Stimulated activated CD8-positive, alpha-beta memory T cell treated with anti-CD3 and anti-CD28 coated beads, Interleukin-12 subunit alpha, Interleukin-12 subunit beta, amount 100 ng/mL, for 1 hour (primary cell): Measurements from ENCODE around the gene TMEM89.
A peak's percentile ranks its signal among the peaks of the same experiment; 100 is the strongest.

Source experiments
- DNase-seq: peaks from one replicate; pipeline ENCODE4 v3.0.0-alpha.2; 2020; ENCODE audit warnings: low read depth

TMEM89 gene

DNA sequence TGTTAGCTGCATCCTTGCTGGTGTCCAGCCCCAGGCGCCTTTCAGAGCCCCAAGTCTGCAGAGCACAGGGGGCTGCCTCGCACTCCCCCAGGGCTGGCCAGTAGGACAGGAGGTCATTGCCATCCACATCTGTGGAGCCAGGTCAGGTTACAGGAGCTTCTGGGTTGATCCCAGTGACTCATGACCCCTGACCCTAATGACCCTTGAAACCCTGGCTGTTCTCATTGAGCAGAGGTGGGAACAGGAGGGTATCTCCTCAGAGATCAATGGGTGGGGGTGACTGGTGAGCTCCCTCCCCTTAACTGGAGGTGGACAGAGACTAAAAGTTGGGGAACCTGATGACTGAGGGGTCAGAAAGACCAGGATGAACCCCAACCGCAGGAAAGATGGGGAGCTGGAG, 19.8 kb upstream of the TMEM89 start:
- no peak for DNase-seq

GRCh38 chr3:48639944-48640606, 18.5 kb upstream of the TMEM89 start:
- DNase-seq, result no peak

- no peak for DNase-seq
Observed at GRCh38 chr3:48637305-48637704, 15.7 kb upstream of the TMEM89 start.

GRCh38 chr3:48636149-48636655, 14.6 kb upstream of the TMEM89 start:
- no peak for DNase-seq

DNA sequence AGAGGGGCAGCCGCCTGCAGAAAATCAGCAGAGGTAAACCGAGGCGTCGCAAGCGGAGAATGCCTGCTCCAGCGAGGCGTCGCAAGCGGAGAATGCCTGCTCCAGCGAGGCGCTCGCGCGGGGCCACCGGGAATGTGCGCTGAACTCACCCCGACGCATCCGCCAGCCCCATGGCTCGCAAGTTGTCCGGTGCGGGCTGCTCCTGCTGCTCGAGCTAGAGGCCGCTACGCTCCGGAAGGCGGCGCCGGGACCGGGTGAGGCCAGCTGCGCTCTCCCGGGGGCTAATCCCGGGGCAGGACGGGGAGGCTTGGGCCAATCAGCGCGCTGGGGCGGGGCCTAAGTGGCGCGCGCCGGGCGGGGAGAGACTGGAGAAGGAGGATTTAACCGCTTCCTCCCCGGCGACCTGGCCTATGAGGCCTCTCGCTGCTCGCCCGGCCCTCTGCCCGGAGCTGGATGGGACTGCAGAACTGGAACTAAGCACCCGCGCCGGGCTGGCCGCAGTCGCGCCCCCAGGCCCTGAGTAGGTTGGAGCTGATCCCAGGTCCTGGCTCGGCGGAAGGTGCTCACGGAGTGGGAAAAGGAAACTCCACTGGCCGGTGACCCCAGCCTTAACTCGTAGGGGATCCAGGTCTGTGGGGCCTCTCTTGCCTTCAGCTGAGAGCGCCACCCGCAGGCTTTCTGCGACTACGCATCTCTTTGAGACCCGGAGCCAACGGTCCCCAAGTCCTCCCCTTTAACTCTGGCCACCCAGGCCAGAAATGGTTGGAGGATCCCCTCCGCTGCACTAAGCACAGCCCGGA, 13.9 kb upstream of the TMEM89 start, which contains the start of gene SLC26A6:
Gene SLC26A6 (minus strand): TSS at position 240 of the 800 bp plus-strand sequence. CDS start 68 bp downstream, at position 172.
- DNase-seq, result peak; percentile 87

DNA sequence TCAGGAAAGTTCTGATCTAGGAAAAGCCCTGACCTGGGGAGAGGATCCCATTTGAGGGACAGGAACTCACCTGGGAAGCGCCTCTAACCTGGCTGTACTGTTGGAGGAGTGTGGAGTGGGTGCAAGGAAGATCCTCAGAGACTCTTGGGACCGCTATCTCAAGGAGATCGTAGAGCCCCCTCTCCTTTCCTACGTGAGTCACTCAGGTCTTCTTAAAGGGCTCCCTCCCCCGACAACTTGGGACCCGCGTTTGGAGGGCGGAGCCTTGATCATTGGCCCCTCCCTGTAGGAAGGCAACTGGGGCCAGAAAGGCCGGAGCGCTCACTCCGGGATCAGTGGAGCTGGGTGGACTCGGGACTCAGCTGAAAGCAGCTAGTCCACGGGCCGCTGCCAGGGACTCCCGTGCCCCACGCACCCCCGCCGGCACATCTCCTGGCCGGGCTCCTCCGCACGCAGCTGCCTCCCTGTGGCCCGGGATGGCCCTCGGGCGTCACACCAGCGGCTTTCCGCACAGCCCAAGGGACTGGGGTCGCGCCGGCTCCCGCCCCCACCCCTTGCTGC, 13.2 kb upstream of the TMEM89 start:
- no peak for DNase-seq

- DNase-seq, result no peak
Observed at GRCh38 chr3:48633743-48634142, 12.2 kb upstream of the TMEM89 start.

DNA sequence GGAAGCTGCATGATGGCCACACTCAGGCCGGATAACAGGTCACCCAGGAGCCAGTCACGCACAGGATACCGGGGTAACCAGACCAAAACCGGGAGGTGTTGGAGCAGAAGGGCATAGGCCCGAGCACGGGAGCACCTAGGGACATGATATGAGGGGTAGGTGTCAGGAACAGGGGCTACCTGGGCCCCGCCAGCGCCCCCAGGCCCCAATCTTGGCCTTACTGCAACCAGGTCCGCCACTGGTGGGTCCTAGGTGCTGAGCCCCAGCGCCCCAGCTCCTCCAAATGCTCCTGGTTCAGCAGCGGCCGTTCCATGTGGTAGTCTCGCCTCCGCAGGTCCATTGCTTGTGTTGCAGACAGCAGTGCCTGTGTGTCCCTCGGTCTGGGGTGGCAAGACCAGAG, 11.7 kb upstream of the TMEM89 start:
- no peak for DNase-seq

- no peak for DNase-seq
Observed at GRCh38 chr3:48631516-48632448, 10.2 kb upstream of the TMEM89 start.

DNA sequence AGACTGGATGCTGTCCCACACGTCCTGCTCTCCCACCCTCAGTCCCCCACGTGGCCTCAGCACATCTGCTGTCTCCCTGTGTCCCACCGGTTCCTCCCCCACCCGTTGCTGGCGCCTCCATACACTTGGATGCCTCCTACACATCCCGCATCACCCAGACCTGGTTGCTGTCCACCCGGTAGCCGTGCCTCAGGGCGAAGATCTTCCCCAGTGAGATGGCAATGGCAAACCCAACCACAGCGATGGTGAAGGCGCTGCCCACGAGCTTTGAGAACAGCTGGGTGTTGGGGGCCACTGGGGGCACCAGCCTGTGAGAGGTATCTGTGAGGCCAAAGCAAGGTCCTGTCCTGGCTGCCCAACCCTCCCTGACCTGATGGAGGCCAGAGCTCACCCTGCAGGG, 9.3 kb upstream of the TMEM89 start:
- no peak for DNase-seq

- no peak for DNase-seq
Observed at GRCh38 chr3:48630407-48630806, 8.8 kb upstream of the TMEM89 start.

- DNase-seq, result no peak
Observed at GRCh38 chr3:48629894-48630293, 8.3 kb upstream of the TMEM89 start.

- no peak for DNase-seq
Observed at GRCh38 chr3:48628277-48629017, 6.9 kb upstream of the TMEM89 start.

GRCh38 chr3:48625600-48625999, 4.0 kb upstream of the TMEM89 start:
- no peak for DNase-seq

DNA sequence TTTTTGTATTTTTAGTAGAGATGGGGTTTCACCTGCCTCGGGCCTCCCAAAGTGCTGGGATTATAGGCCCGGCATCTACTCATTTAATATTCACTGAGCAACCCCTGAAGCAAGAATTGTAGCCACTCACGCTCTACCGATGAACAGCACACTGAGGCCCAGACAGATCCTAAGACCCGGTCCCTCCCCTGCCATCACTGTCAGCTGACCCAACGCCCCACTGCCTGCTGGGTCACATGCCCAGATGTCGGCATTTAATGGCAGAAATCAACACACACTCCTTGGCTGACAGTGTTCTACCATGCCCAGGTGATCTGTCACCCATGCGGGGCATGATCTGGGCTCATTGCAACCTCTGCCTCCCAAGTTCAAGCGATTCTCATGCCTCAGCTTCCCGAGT, 3.2 kb upstream of the TMEM89 start:
- no peak for DNase-seq

DNA sequence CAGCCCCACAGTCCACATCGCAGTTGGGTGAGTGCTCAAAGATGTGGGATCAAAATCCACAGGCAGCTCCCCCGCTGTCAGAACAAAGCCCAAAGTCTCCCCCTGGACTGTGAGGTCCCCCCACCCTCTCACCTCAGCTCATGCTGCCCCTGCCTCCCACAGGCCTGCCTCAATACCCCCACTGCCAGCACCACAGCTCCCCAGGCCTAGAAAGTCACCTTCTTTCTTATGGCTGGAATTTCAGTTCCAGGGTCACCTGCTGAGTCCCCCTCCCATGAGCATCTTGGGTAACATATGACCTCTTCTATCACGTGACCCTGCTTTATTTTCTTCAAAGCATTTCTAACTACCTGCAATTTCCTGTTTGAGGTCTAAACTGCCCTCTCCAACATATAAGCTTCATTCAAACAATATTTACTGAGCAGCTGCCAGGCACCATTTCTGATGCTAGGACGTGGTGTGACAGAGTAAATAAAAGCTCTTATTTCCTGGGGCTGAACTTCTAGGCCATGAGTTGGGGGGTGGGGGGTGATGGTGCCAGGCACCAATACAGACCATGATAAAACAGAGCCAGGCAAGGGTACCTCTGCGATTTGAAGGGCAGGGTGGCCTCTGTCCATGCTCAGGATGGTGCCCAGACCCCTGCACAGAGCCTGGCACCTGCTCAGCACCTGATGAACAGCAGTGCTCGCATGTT, 2.4 kb upstream of the TMEM89 start:
- DNase-seq, result no peak

DNA sequence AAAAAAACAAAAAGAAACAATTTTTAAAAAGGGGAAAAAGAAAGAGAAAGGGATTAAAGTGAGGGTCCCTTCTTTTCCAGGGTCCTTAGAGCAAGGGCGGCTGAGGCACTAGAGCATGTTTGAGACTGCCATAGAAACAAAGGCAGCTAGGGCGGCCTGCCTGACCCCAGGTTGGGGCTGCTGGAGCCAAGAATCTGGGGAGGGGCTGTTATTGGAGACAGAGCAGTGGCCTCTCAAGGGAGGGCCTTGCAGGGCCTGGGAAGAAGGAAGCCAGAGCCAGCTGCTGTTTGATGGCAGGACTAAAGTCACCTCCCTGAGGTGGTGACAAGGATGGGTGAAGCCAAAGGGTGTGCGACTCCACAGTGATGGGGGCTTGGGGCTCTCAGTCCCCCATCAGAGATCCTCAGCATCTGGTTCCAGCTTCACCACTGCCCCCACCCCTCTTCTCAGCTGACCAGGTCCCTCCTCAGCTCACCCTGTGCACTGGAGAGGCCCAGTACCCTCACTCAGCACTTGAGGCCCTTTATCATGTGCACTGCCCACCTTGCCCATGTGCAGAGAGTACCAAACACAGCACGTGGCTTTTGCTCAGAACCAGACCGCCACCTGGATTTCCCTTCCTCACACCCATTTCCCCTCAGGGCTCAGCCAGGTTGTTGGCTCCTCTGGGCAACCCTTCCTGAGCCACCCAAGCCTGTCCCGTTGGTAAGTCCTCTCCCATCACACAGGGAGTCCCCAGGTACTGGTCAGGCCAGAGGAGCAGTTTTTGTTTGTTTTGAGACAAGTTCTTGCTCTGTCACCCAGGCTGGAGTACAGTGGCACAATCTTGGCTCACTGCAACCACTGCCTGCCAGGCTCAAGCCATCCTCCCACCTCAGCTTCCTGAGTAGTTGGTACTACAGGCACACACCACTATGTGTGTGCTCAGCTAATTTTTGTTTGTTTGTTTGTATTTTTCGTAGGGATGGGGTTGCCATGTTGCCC, 1.7 kb downstream of the TMEM89 start:
- no peak for DNase-seq

GRCh38 chr3:48617559-48617958, 4.0 kb downstream of the TMEM89 start:
- DNase-seq, result no peak

- DNase-seq, result no peak
Observed at GRCh38 chr3:48614044-48614443, 7.5 kb downstream of the TMEM89 start.
